Measurements from ENCODE around the gene OTX2. TPM values are rescaled to one million over a fixed set of nuclear protein-coding genes. Genes with fewer than 3 reads are reported as not detected.

The OTX2 gene
- total and polyA plus RNA-seq, 2 donors from 2014 or later: not detected

DNA sequence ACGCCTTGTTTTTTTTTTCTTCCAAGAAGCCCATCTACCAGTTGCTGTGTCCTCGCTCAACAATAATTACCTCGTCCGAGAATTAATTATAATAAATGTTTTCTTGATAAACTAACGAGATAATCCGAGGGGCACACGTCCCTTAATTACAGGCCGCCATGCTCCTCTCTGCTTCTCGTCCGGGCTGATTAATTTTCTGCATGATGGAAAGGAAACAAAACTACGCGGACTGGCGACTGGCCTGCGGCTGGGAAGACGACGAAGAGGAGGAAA is 2.2 kb downstream of the OTX2 start:
- Histone ChIP-seq H3K27ac (ENCODE audit: low read depth in 2 of 2, low read length in 2 of 2) (no peak overlapping the region), H3K27me3 (ENCODE audit: control insufficient read depth, insufficient read depth, low read length) (peaks cover 85% of the 10 kb centered on the region), H3K9me3 (ENCODE audit: control insufficient read depth in 2 of 3, insufficient read depth in 1 of 3, low read length in 3 of 3) (no peaks in the 10 kb centered on the region), H3K9ac (ENCODE audit: low read length in 3 of 3) (no peak overlapping the region), H3K36me3 (ENCODE audit: control insufficient read depth in 2 of 3, insufficient read depth in 3 of 3, low read length in 3 of 3) (no peaks in the 10 kb centered on the region), H3K4me3 (ENCODE audit: low read length in 3 of 3) (peak overlapping the region in 1 of 3 donors; percentile 23), H3K4me1 (ENCODE audit: control insufficient read depth in 2 of 3, insufficient read depth in 2 of 3, low read depth in 1 of 3, low read length in 3 of 3) (no peaks in the 10 kb centered on the region)
- TF ChIP-seq, protein P1, sequence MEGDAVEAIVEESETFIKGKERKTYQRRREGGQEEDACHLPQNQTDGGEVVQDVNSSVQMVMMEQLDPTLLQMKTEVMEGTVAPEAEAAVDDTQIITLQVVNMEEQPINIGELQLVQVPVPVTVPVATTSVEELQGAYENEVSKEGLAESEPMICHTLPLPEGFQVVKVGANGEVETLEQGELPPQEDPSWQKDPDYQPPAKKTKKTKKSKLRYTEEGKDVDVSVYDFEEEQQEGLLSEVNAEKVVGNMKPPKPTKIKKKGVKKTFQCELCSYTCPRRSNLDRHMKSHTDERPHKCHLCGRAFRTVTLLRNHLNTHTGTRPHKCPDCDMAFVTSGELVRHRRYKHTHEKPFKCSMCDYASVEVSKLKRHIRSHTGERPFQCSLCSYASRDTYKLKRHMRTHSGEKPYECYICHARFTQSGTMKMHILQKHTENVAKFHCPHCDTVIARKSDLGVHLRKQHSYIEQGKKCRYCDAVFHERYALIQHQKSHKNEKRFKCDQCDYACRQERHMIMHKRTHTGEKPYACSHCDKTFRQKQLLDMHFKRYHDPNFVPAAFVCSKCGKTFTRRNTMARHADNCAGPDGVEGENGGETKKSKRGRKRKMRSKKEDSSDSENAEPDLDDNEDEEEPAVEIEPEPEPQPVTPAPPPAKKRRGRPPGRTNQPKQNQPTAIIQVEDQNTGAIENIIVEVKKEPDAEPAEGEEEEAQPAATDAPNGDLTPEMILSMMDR (IDR thresholded peaks at IDR 0.05; ENCODE audit: borderline replicate concordance, extremely low read depth, insufficient read depth): no peak
- DNase-seq: no peak
- intact Hi-C loops (cut with DNase I): no loop called here
- FAIRE-seq: no peak

DNA sequence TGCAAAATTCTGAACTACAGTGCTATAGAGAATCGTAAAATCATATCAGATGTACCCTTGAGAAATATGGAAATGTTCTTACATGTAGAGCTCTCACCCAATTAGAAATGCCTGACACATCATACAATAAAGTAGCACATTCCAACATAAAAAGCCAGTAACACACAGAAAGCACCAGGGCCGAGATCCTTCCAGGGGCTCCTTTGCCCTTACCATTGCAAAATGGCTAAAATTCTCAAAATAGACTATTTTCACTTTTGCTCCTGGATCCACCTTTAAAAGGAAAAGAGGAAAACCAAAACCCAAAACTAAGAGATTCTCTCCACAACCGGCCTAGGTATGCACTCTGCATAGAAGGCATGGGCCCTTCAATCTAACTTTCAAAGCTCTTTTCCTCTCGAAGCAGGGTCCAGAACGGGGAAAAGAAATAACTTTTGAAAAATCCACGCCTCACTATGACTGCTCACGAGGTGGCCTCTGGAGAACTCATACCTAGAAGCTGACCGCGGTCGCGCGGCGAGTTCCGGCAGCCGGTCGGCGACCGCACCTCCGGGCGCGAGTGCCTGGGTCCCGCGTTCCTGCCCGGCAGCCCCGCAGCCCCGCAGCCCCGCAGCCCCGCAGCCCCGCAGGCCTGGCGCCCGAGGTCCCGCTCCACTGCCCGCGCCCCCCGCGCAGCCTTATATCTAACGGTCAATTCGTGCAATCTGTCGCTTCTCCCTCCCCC is 2.7 kb downstream of the OTX2 start:
- H3K4me3 ChIP-seq (ENCODE audit: low read length in 3 of 3): no peak overlapping the region
- DNase-seq: peak in 1 of 5 donors; percentile 57
- no peak for FAIRE-seq

DNA sequence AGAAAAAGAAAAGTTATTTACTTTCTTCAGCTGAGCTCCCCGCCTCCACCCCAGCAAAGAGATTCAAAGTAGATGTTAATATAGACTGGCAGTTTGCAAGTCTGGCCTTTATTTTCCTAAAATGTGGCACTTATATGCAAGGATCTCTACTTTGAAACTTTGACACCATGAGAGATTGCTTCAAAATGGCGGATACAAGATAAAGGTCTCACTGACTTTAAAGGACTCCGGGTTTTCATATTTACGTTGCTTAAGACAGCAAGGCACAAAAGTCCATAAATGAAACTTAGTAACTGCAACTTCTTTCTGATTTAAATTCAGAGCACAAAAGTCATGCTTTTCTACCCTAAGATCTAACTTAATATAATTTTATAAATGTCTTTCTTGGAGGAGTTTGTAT is 3.5 kb downstream of the OTX2 start:
- no peak overlapping the region for H3K4me3 ChIP-seq (ENCODE audit: low read length in 3 of 3)
- H3K9me3 ChIP-seq (ENCODE audit: control insufficient read depth in 2 of 3, insufficient read depth in 1 of 3, low read length in 3 of 3): no peaks in the 10 kb centered on the region
- FAIRE-seq: no peak
- no peaks in the 10 kb centered on the region for H3K4me1 ChIP-seq (ENCODE audit: control insufficient read depth in 2 of 3, insufficient read depth in 2 of 3, low read depth in 1 of 3, low read length in 3 of 3)
- peaks cover 88% of the 10 kb centered on the region for H3K27me3 ChIP-seq (ENCODE audit: control insufficient read depth, insufficient read depth, low read length)
- H3K27ac ChIP-seq (ENCODE audit: low read depth in 2 of 2, low read length in 2 of 2): no peak overlapping the region
- H3K36me3 ChIP-seq (ENCODE audit: control insufficient read depth in 2 of 3, insufficient read depth in 3 of 3, low read length in 3 of 3): no peaks in the 10 kb centered on the region
- TF ChIP-seq, protein P1 (IDR thresholded peaks at IDR 0.05; ENCODE audit: borderline replicate concordance, extremely low read depth, insufficient read depth): no peak
- no peak overlapping the region for H3K9ac ChIP-seq (ENCODE audit: low read length in 3 of 3)
- intact Hi-C loops (cut with DNase I): no loop called here
- DNase-seq: peak in 1 of 5 donors; percentile 51

More for the DNA sequence above, 2.7 kb downstream of the OTX2 start:
- Histone ChIP-seq H3K36me3 (ENCODE audit: control insufficient read depth in 2 of 3, insufficient read depth in 3 of 3, low read length in 3 of 3) (no peaks in the 10 kb centered on the region), H3K27ac (ENCODE audit: low read depth in 2 of 2, low read length in 2 of 2) (no peak overlapping the region), H3K9ac (ENCODE audit: low read length in 3 of 3) (no peak overlapping the region), H3K27me3 (ENCODE audit: control insufficient read depth, insufficient read depth, low read length) (peaks cover 85% of the 10 kb centered on the region), H3K4me1 (ENCODE audit: control insufficient read depth in 2 of 3, insufficient read depth in 2 of 3, low read depth in 1 of 3, low read length in 3 of 3) (no peaks in the 10 kb centered on the region), H3K9me3 (ENCODE audit: control insufficient read depth in 2 of 3, insufficient read depth in 1 of 3, low read length in 3 of 3) (no peaks in the 10 kb centered on the region)
- TF ChIP-seq, protein P1 (IDR thresholded peaks at IDR 0.05; ENCODE audit: borderline replicate concordance, extremely low read depth, insufficient read depth): no peak
- intact Hi-C loops (cut with DNase I): no loop called here

Data from kidney (tissue), 14 donors.